ENCODE results near the gene LPAR1.

The LPAR1 gene, protein sequence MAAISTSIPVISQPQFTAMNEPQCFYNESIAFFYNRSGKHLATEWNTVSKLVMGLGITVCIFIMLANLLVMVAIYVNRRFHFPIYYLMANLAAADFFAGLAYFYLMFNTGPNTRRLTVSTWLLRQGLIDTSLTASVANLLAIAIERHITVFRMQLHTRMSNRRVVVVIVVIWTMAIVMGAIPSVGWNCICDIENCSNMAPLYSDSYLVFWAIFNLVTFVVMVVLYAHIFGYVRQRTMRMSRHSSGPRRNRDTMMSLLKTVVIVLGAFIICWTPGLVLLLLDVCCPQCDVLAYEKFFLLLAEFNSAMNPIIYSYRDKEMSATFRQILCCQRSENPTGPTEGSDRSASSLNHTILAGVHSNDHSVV

DNA sequence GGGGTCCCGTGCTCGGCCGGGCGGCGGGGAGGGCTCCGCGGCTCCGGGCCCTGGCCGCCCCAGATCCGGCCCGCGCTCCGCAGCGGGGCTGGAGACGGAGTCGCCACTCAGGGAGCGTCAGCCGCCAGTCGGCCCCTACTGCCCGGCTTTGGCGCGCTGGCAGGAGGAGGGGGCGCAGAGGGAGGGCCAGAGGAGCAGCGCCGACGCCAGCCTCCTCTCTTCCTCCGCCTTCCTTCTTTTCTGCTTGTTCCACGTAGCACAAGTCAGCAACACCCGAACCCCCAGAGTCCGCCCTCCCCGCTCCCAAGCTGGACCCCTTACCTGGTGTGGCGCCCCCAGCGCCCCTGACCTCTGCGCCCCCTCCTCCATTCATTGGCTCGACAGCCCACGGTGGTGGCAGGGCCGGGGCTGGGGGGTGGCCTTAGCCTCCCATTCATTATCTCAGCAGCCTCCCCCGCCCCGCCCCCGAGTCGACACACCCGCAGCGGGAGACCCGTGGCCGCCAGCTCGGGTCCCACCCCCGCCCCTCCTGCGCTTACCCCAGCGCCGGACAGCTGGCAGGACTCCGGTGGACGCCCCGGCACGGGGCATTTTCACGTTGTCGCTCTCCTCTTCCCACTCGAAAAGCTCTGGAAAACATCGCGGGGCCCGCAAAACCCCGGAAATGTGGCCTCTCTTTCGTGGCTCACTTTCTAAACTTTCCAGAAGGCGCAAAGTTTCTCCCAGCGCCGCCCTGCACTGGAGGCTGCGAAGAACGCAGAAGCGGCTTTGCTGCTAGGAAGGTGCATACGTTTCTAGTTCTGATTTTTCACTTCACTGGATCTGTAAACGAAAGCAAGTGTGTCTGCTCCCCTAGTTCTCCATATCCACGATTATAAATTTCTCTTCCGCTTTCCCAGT is at the start of gene LPAR1:
Gene LPAR1 (minus strand): TSS at position 140 of the 900 bp plus-strand sequence. CDS start 66,353 bp downstream, outside the sequence.
- peak; percentile 84 to 85 for DNase-seq
- TF ChIP-seq, protein P1, sequence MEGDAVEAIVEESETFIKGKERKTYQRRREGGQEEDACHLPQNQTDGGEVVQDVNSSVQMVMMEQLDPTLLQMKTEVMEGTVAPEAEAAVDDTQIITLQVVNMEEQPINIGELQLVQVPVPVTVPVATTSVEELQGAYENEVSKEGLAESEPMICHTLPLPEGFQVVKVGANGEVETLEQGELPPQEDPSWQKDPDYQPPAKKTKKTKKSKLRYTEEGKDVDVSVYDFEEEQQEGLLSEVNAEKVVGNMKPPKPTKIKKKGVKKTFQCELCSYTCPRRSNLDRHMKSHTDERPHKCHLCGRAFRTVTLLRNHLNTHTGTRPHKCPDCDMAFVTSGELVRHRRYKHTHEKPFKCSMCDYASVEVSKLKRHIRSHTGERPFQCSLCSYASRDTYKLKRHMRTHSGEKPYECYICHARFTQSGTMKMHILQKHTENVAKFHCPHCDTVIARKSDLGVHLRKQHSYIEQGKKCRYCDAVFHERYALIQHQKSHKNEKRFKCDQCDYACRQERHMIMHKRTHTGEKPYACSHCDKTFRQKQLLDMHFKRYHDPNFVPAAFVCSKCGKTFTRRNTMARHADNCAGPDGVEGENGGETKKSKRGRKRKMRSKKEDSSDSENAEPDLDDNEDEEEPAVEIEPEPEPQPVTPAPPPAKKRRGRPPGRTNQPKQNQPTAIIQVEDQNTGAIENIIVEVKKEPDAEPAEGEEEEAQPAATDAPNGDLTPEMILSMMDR (IDR thresholded peaks at IDR 0.05), result no peak
- intact Hi-C loops (cut with DNase I; ENCODE audit: low total_unique reads), result loop anchor here (5.0 to 10.0 kb wide), 2 partner anchors 266 to 386 kb away; no protein-coding TSS in a partner anchor

DNA sequence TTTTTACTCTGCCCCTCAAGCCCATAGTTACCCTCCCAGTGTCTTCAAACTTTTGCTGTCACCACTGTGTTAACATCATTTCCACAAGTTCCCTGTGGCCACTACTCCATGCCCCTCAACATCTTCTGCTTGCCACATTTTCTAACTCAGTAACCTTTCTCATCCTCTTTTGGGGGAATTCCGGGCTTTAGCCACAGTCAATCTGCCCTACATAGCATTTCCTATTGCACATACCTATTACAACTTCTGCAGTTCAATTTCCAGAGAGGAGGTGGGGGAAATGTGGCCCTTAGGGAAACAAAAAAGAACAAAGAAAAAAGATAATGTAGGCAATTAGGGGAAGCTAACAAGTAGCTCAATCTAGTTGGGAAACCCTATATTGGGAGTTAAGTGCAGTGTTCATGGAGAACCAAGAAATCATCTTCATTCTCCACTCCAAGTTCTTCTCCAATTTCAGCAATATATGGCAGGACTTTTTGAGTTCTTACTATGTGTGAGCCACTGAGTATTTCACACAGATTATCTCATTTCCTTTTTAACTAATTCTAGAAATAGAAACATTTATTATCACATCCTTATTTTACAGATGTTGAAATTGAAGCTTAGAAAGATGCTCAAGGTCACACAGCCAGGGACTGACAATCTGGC is 40.2 kb upstream of the LPAR1 start:
- H3K27ac ChIP-seq, result no peak overlapping the region
- TF ChIP-seq, protein P1 (IDR thresholded peaks at IDR 0.05), result no peak
- H3K27me3 ChIP-seq, result no peaks in the 10 kb centered on the region
- DNase-seq, result no peak
- H3K9me3 ChIP-seq, result no peaks in the 10 kb centered on the region
- H3K4me3 ChIP-seq, result no peak overlapping the region
- intact Hi-C loops (cut with DNase I; ENCODE audit: low total_unique reads), result no loop called here
- H3K36me3 ChIP-seq, result no peaks in the 10 kb centered on the region
- H3K4me1 ChIP-seq, result no peaks in the 10 kb centered on the region

More for the DNA sequence above, at the start of gene LPAR1:
- Histone ChIP-seq H3K4me1 (peaks cover 0 to 48% (median 18%) of the 10 kb centered on the region in 4 donors), H3K27ac (peak within 1 kb of the TSS; percentile 93 to 94), H3K9me3 (no peaks in the 10 kb centered on the region), H3K4me3 (peak within 1 kb of the TSS; percentile 84 to 94), H3K27me3 (no peaks in the 10 kb centered on the region), H3K36me3 (no peaks in the 10 kb centered on the region)

DNA sequence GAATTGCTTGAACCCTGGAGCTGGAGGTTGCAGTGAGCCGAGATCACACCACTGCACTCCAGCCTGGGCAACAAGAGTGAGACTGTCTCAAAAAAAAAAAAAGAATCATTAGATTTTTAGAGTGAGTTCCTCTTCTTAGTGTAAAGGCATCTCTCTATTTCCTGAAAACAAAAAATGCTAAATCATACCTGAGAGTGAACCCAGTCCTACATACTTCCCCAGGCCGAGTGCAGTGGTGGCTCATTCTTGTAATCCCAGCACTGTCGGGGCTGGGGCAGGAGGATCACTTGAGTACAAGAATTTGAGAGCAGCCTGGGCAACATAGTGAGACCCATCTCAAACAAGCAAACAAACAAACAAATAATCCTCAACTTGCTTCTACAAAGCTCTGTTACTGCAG is 38.2 kb upstream of the LPAR1 start:
- no peaks in the 10 kb centered on the region for H3K27me3 ChIP-seq
- H3K4me3 ChIP-seq, result no peak overlapping the region
- no peaks in the 10 kb centered on the region for H3K36me3 ChIP-seq
- no peaks in the 10 kb centered on the region for H3K9me3 ChIP-seq
- TF ChIP-seq, protein P1 (IDR thresholded peaks at IDR 0.05), result no peak
- H3K4me1 ChIP-seq, result no peaks in the 10 kb centered on the region
- no peak for DNase-seq
- intact Hi-C loops (cut with DNase I; ENCODE audit: low total_unique reads), result no loop called here
- H3K27ac ChIP-seq, result no peak overlapping the region

DNA sequence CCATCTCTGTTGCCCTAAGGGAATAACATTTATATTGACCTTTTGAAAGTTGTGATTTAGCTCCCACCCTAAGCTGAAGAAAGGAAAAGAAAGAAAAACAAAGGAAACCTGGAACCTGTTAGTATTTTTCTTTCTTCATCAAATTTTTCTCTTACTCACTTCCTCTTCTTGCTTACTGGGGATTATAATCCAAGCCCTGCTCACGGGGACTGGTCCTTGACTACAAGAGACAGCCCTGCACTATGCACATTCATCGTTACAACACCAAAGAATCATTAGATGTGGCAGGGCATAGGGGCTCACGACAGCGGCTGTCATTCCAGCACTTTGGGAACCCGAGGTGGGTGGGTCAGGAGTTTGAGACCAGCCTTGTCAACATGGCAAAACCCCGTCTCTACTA is 37.8 kb upstream of the LPAR1 start:
- TF ChIP-seq, protein P1 (IDR thresholded peaks at IDR 0.05), result no peak
- no peak for DNase-seq
- no peaks in the 10 kb centered on the region for H3K4me1 ChIP-seq
- H3K27me3 ChIP-seq, result no peaks in the 10 kb centered on the region
- H3K36me3 ChIP-seq, result no peaks in the 10 kb centered on the region
- no peak overlapping the region for H3K4me3 ChIP-seq
- H3K27ac ChIP-seq, result no peak overlapping the region
- intact Hi-C loops (cut with DNase I; ENCODE audit: low total_unique reads), result no loop called here
- no peaks in the 10 kb centered on the region for H3K9me3 ChIP-seq

DNA sequence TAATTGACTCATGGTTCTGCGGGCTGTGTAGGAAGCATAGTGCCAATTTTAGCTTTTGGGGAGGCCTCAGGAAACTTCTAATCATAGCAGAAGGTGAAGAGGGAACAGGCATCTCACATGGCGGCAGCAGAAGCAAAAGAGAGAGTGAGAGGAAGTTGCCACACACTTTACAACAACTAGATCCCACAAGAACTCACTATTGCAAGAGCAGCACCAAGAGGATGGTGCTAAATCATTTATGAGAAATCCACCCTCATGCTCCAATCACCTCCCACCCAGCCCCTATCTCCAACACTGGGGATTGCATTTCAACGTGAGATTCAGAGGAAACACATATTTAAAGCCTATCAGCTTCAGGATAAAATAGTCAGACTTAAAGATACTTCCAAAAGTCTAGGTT is 36.1 kb upstream of the LPAR1 start:
- TF ChIP-seq, protein P1 (IDR thresholded peaks at IDR 0.05), result no peak
- Histone ChIP-seq H3K27me3 (no peaks in the 10 kb centered on the region), H3K4me3 (no peak overlapping the region), H3K27ac (no peak overlapping the region), H3K36me3 (no peaks in the 10 kb centered on the region), H3K9me3 (no peaks in the 10 kb centered on the region), H3K4me1 (no peaks in the 10 kb centered on the region)
- intact Hi-C loops (cut with DNase I; ENCODE audit: low total_unique reads), result no loop called here
- no peak for DNase-seq

All from tibial artery (tissue), 4 donors.